ENCODE results near the gene ESPNL.

ESPNL gene

DNA sequence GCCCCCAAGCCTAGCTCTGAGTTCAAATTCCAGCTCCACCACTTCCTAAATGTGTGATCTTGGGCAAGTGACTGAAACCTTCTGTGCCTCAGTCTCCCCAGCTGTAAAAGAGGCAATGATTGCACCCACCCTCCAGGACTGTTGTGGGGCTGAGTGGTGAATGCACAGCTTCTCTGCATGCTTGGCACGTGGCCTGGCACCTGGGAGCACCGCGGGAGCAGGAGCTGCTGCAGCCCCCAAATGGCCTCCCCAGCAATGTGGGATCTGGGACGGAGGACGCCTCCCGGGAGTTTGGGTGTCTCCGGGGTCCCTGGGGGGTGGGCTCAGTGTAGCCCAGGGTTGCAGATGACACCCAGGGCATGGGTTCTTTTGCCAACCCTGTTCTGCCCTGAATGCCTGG, 39.9 kb downstream of the ESPNL start:
- in situ Hi-C loops (cut with HindIII; ENCODE audit: low sequenced_read_pairs) = no loop called here

DNA sequence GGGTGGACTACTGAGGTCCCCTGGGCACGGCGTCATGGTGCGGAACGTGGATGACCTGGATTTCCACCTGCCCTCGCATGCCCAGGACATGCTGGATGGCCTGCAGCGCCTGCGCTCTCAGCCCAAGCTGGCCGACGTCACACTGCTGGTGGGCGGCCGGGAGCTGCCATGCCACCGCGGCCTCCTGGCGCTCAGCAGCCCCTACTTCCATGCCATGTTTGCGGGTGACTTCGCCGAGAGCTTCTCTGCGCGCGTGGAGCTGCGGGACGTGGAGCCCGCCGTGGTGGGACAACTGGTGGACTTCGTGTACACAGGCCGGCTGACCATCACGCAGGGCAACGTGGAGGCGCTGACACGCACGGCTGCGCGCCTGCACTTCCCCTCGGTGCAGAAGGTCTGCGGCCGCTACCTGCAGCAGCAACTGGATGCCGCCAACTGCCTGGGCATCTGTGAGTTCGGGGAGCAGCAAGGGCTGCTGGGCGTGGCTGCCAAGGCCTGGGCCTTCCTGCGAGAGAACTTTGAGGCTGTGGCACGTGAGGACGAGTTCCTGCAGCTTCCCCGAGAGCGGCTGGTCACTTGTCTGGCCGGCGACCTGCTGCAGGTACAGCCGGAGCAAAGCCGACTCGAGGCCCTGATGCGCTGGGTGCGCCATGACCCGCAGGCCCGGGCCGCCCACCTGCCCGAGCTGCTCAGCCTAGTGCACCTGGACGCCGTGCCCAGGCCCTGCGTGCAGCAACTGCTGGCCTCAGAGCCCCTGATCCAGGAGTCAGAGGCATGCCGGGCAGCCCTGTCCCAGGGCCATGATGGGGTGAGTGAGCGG, 40.8 kb downstream of the ESPNL start:
- in situ Hi-C loops (cut with HindIII; ENCODE audit: low sequenced_read_pairs) = no loop called here

DNA sequence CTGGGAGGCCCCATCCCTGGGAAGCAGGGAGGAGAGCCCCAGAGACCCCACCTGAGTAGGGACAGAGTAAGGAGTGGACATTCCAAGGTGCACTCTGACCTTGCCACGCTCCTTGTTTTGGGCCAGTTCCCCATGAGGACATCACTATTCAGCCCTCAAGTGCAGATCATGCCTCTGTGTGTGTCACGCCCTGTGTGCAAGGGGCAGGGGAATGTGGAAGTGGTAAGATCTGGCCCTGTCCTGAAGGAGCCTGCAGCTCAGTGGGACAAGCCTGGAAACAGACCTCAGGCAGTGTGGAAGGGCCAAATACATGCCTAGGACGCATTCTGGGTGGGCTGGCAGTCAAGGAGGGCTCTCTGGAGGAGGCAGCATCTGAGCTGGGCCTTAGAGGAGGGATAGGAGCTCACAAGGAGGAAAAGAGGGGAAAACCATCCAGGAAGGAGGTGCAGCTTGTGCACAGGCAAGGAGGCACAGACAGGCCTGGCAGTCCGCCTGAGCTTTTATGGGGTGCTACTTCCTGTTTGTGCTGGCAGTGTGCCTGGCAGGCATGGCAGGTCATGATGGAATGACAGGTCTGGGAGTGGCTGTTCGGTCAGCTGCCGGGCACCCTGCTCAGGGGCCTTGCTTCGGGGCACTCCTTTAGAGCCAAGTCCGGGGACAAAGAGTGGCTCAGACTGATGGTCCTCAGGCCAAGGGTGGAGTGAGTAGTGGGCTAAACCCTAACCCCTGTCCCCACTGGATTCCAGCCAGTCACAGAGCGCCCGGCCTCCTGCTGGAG, 41.6 kb downstream of the ESPNL start:
- in situ Hi-C loops (cut with HindIII; ENCODE audit: low sequenced_read_pairs) = no loop called here

DNA sequence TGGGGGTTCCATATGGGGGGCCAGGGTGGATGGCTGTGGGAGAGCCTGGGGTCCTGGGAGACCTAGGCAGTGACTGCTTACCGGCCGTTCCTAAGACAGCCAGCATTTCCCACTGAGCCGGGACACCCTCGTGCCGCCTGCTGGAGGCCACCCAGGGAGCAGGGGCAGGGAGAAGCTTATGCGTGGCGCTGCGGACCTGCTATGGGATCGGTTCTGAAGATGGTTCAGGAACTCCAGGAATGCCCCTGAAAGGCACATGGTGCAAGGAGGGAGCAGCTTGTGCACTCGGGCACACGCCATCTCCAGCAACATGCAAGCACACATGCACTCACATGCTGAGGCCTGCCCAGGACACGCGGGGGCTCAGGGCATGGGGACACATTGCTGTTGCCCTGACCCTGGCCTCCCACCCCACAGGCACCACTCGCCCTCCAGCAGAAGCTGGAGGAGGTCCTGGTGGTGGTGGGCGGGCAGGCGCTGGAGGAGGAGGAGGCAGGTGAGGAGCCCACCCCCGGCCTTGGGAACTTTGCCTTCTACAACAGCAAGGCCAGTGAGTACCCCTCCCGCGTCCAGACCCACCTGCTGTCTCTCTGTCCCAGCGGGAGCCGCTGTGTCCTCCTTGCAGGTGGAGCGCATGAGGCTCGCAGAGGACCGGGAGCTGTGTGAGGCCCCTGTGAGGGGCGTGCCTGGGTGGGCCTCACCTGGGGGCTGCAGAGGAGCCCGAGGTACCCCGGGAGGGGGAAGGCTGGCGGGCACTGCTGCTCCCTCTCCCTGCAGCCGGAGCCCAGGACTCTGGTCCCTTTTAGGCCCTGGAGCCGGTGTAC, 42.5 kb downstream of the ESPNL start:
- in situ Hi-C loops (cut with HindIII; ENCODE audit: low sequenced_read_pairs) = no loop called here

DNA sequence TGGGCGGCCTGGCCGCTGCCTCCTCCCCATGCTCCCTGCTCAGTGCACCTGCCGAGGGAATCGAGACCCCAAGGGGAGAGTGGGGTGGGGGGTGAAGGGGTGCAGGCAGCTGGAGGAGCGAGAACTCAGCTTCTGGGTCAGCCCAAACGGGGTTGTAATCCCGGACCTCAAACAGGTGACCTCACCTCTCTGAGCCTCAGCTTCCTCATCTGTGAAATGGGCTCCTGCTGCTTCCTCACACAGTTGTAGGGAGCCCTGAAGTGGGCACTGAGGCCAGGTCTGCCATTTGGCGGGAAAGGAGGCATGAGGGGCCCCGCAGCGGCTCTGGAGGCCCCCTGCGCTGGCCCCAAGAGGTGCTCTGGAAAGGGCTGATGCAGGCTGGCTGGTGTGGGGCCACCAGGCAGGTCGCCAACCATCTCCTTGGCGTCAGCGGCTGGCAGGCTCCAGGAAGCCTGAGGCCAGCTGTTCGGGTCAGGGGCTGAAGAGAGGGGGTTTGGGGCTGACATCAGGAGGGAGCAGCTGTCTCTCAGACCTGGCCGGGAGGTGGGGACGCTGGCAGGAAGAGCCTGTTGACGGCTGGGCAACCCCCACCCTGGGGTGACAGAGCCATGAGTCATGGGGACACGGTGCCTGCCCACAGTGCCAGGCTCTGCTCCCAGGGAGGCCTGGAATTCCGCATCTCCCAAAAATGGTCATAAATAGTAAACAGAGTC, 43.3 kb downstream of the ESPNL start:
- in situ Hi-C loops (cut with HindIII; ENCODE audit: low sequenced_read_pairs) = no loop called here

DNA sequence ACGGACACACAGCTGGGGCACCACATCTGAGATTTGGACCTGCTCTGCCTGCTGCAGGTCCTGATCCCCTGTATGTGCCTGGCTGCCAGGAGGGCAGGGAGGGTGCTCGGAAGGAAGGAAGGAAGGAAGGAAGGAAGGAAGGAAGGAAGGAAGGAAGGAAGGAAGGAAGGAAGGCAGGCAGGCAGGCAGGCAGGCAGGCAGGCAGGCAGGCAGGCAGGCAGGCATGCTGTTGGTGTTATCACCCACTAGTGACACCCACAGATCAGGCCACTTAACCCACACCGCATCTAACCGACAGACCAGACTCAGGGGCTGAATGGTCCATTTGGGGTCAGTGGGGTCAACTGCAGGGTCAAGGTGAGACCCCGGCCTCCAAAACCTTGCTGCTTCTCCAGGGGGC, 44.1 kb downstream of the ESPNL start:
- in situ Hi-C loops (cut with HindIII; ENCODE audit: low sequenced_read_pairs) = no loop called here

DNA sequence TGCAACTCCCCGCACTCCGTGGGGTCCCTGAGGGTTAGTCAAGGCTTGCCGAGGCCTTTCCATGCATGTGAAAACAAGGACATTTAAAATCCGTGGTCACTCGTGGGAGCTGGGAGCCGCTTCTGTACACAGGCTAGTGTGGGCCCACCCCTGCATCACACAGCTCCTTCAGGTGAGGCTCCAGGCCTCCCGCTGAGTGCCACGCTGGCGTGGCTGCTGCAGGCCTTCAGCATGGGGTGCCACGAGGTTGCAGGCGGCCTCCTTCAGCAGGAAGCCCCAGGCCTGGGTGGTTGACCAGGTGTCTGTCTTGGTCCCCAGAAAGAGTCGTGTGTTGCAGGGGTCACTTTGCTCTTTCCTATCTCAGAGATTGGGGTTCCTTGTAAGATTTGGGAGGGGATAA, 44.9 kb downstream of the ESPNL start:
- in situ Hi-C loops (cut with HindIII; ENCODE audit: low sequenced_read_pairs) = no loop called here

DNA sequence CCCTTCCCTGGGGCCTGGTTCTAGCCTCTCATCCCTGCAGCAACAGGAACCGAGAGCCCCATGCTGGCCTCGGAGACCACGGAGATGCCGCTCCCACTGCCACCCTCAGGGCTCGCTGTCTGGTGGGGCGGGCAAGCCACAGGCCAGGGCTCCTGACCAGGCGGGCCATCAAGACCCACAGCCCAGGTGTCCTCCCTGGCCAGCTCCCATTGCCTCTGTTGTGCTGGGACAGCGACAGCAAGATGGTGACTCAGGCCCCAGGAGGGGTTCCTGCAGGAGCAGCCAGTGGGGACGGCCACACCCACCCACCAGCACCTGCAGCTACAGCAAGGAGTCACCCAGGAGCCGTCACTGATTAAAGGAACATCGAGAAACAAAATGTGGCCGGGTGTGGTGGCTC, 45.7 kb downstream of the ESPNL start:
- in situ Hi-C loops (cut with HindIII; ENCODE audit: low sequenced_read_pairs) = no loop called here

DNA sequence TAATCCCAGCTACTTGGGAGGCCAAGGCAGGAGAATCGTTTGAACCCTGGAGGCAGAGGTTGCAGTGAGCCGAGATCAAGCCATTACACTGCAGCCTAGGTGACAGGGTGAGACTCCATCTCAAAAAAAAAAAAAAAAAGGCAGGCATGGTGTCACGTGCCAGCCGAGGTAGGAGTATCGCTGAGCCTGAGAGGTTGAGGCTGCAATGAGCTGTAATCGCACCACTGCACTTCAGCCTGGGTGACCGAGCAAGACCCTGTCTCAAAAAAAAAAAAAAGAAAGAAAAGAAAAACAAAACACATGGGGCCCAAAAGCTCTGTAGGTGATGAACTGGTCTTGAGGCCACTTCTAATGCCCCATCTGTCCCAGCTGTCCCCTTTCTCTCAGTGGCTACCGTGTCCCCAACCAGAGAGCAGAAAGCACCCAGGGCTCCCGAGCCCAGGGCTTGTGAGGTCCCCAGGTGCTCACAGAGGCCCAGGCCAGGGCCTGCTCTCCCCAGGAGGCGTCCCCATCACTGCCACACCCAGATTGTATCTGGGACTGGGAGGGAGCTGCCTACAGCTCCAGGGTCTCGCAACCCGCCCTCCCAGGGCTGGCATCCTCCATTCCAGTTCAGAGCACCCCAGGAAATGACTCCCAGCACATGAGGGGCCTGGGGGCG, 46.9 kb downstream of the ESPNL start:
- in situ Hi-C loops (cut with HindIII; ENCODE audit: low sequenced_read_pairs) = no loop called here

DNA sequence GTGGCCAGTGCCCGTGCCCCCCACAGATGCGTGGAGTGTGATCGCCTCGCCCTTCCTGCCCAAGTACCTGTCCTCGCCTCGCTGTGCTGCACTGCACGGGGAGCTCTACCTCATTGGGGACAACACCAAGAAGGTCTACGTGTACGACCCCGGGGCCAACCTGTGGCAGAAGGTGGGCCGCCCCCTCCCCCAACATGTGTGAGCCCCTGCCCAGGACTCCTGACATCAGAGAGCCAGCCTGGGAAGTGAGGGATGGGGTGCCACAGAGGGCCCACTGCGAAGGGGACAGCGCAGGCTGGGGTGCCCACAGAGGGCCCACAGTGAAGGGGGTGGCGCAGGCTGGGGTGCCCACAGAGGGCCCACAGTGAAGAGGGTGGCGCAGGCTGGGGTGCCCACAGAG, 48.8 kb downstream of the ESPNL start:
- in situ Hi-C loops (cut with HindIII; ENCODE audit: low sequenced_read_pairs) = no loop called here

DNA sequence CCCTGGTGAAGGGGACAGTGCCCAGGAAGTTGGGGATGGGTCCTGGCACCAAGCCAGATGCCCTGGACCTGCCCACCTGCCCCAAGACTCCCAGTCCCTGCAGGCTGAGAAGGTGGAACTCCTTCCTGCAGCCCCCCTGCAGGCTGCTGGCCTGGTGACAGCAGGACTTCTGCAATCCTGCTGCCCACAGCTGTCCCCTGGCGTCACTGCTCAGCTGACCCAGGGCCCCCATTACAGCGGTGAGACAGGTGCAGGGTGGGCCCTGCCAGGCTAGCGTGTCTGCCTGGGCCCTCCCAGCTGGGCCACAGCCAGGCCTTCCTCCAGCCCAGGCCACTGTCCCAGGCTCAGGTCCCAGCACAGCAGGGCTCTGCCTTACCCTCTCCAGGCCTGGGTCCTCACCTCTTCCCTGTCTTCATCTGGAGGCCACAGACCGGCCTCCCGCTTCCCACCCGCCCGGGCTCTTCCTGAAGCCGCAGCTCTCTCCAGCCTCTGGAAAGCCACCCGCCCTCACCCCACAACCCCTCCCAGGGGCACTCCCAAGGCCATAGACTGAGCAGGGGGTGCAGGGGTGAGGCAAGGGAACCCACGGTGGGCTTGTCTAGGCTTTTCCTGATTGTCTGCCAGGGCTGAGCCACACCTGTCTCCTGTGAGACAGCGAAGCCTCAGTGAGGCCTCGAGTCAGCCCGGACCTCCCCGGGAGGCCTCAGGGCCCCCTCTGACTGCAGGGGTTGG, 49.9 kb downstream of the ESPNL start:
- in situ Hi-C loops (cut with HindIII; ENCODE audit: low sequenced_read_pairs) = no loop called here

DNA sequence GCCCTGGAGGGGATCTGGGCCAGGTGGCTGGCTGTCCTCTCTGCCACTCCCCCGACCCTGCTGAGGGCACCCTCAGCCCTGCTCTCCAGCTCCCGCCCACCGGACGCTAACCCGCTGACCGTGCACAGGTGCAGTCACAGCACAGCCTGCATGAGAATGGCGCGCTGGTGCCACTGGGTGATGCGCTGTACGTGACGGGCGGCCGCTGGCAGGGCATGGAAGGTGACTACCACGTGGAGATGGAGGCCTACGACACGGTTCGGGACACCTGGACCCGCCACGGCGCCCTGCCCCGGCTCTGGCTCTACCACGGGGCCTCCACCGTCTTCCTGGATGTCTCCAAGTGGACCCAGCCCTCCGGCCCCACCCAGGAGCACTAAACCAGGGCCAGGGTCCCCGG, 50.5 kb downstream of the ESPNL start:
- in situ Hi-C loops (cut with HindIII; ENCODE audit: low sequenced_read_pairs) = no loop called here

DNA sequence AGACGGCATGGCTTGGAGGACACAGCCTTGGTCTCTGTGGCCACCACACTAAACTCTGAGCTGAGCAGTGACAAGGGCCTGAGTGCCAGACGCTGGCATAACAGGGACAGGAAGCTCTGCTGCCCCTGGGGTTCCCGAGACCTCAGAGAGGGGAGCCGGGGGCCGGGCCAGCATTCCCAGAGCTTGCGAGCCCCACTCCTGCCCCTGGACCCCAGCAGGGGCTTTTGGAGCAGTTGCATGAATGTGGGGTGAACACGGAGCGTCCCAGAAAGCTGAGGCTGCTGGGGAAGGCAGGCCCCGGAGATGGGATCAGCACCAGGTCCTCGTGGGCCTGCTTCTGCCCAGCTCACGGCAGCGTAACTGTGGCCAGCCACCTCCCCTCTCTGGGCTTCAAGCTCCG, 51.1 kb downstream of the ESPNL start:
- in situ Hi-C loops (cut with HindIII; ENCODE audit: low sequenced_read_pairs) = no loop called here

DNA sequence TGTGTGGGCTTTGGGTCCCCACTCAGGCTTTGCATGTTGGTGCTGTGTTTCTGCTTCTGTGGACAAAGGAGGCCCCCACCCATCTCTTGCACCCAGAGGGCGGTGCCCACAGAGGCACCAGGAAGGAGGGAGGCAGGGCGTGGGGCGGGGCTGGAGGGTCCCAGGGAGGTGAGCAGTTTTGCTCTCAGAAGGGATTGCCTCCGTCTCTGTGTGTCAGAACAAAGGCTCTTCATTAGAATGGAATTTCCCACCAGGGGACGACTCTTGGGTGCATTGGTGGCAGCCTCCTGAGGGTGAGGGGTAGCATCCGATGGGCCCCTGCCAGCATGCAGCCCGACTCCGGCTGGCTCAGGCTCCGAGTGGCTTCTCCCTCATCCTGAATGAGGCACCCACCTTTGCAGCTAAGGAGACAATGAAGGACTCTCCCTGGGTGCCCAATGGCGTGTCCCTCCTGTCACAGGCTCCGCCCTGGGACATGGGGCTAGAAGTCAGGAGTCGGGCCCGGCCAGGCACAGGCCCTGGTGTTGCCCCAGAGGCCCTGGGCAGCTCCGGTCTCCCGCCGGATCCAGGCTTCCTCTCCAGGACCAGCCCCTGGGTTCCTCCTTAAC, 51.6 kb downstream of the ESPNL start:
- in situ Hi-C loops (cut with HindIII; ENCODE audit: low sequenced_read_pairs) = no loop called here

DNA sequence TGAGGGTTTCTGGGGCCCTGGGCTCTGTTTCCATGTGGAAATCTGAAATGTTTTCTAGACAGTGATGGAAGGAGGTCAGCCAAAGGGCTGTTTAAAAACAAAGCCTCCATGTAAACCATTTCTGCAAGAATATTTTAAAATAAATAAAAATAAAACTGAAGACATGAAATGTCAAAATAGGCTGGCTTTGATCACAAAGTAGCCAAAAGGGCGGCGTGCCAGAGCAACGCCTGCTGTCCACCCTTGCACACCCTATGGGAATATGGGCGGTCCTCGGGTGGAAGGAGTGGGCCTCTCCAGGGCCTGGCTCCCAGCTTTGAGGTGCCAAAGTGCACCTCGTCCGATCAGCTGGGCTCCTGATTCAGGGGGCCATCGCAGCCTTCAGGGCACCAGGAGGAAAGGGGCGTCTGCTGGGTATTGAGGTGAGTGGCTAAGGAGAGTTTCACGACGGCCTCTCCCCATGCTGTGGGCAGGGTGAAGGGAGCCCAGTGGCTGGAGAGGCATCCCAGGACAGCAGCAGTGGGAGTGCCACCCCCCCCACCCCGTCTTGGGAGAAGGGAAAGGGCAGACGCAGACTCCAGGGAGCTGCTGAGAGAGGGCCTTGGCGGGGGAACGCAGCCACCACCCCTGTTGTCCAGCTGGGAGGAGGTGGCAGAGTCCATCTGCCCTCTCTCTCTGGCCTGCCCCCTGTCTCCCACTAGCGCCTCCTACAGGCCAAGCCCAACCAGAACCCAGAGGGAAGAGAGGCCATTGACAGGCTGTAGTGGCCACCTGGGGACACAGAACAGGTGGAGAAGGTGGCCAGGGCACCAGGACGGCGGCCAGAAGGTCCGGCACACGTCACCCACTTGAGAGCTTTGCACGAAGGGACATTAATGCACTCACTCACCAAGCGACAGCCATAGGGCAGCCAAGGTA, 52.9 kb downstream of the ESPNL start:
- in situ Hi-C loops (cut with HindIII; ENCODE audit: low sequenced_read_pairs) = no loop called here

DNA sequence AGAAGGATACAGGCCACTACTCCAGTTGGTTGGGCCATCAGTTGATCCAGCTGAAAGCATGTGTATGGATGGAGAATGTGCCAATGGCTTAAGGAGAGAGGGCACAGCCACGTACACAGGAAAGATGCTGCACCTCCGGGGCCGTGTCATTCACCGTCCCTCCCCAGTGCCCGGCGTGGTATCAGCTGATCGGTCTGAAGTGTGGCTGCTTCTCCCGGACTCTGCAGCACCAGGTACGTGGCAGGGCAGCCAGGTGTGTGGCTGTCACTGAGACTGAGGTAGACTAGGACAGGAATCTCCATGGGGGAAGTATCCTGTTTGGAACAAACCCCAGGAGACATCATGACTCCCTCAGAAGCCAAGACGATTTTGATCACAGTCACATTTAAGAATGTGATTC, 54.4 kb downstream of the ESPNL start:
- in situ Hi-C loops (cut with HindIII; ENCODE audit: low sequenced_read_pairs) = no loop called here

DNA sequence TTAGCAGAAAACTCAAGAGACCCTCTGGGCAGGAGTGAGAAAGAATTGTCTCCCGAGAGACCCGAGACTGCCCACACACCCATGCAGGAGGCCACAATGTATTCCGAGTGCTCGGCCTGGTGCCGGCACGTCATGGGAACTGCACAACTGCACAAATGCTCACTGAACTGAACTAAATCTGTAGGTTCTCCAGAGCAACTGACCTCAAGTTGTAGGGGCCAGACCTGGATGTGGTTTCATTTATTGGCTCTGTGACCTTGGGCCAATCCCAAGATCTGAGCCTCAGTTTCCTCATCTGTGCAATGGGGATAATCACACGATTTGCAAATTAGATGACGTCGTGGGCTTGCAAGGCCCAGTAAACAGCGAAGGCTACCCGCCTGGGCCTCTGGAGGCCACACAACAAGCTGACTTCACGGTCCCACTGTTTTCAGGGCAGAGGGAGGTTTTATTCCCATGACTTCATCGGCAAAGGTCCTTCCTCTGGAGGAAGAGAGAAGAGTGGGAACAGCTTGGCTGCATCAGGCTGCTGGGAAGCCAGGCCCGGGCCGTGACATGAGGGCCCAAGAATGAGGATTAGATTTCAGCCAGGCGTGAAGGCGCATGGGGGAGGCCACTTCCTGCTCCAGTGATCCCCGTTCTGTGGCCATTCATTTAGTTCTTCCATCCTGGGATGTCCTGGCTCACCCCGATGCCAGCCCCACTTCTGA, 55.1 kb downstream of the ESPNL start:
- in situ Hi-C loops (cut with HindIII; ENCODE audit: low sequenced_read_pairs) = no loop called here
